ENCODE measurements around the gene CD151.

DNA sequence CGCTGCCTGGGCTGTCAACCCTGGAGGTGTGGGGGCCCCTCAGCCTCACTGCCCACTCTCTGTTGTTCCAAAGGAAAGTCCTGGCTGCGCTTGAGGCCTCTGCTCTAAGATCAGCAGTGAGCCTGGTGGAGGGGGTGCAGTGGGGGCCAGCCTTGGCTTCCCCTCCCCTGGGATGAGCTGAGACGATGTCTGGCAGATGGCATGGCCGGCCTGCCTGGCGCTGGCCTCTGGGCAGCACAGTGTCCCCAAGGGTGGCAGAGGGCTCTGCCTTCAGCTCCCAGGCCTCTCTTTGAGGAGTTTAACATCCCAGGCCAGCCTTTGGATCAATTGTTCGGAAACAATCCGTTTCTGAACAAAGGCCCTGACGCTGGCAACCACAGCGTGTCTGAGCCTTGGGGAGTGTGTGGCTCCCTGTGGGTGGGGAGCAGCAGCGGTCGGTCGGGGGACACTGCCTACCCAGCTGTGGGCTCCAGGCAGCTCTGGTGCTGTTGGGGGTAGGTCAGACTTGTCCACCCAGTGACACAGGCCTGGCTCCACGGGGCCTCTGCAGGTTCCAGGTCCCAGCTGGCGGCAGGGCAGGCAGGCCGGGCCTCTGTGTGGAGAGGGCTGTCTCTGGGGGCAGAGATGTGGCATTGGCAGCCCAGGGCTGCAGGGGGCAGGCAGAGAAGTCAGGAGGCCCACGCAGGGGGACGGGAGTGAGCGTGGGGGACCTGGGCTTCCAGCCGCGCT is 22.0 kb downstream of the CD151 start:
- TF ChIP-seq CTCF (conservative IDR thresholded peaks at IDR 0.05; ENCODE audit: low read length) (no peak), EZH2phosphoT487 (IDR thresholded peaks at IDR 0.05; ENCODE audit: borderline replicate concordance, low read depth, low read length) (no peak)
